Heart left ventricle (tissue), 16 donors: ENCODE measurements around the gene GCNT4. TPM values are rescaled to one million over a fixed set of nuclear protein-coding genes. Genes with fewer than 3 reads are reported as not detected.

Experiments used
- ATAC-seq, 4 donors: fragments of 200-7000 bp; cut with Tn5 transposase; one replicate each; pipeline ENCODE4 v1.9.1; 2020 to 2022; ENCODE audit warnings: moderate library complexity in 4 of 4, mild to moderate bottlenecking in 3 of 4, moderate number of reproducible peaks in 1 of 4
- DNase-seq, 5 donors: peaks; one replicate each; pipeline ENCODE4 v3.0.0-alpha.2; 2020
- H3K27ac ChIP-seq, 12 donors: fragments of 200-600 bp; sonication (generic) in 4 of 12; one replicate each; pipeline versions ENCODE4 v1.5.0 to v1.8.0; 2016 to 2022; ENCODE audit warnings: mild to moderate bottlenecking in 2 of 12
- H3K27me3 ChIP-seq, 9 donors: fragments of 200-600 bp; sonication (generic) in 2 of 9; one replicate each; pipeline versions ENCODE4 v1.5.1 to v1.8.0; 2016 to 2022; ENCODE audit warnings: mild to moderate bottlenecking in 3 of 9
- H3K36me3 ChIP-seq, 9 donors: fragments of 200-600 bp; sonication (generic) in 2 of 9; one replicate each; pipeline versions ENCODE4 v1.5.0 to v1.8.0; 2018 to 2022; ENCODE audit warnings: mild to moderate bottlenecking in 2 of 9
- H3K4me1 ChIP-seq, 12 donors: fragments of 200-600 bp; sonication (generic) in 4 of 12; one replicate each; pipeline versions ENCODE4 v1.5.0 to v1.8.0; 2016 to 2022; ENCODE audit warnings: mild to moderate bottlenecking in 3 of 12
- H3K4me3 ChIP-seq, 12 donors: fragments of 200-600 bp; sonication (generic) in 4 of 12; one replicate each; pipeline versions ENCODE4 v1.5.0 to v1.8.0; 2017 to 2022; ENCODE audit warnings: mild to moderate bottlenecking in 9 of 12, moderate library complexity in 4 of 12
- H3K9me3 ChIP-seq, 12 donors: fragments of 200-600 bp; sonication (generic) in 4 of 12; one replicate each; pipeline versions ENCODE4 v1.5.0 to v1.8.0; 2016 to 2022; ENCODE audit warnings: mild to moderate bottlenecking in 1 of 12
- POLR2A ChIP-seq, 2 donors: fragments of 450-650 bp; IDR thresholded peaks; one replicate each; pipeline ENCODE4 v1.6.1; 2017; ENCODE audit warnings: antibody characterized with exemption in 2 of 2, mild to moderate bottlenecking in 2 of 2, moderate library complexity in 2 of 2
- WGBS, 4 donors: extraction: QIAGEN DNeasy Blood & Tissue Kit in 2 of 4; methylation state at CpG; one replicate each; pipeline versions ENCODE4 v1.1.5 to v1.1.7; 2013 to 2018; 5-methylcytosine and 5-hydroxymethylcytosine counted together
- intact Hi-C, 10 donors: fragments of 100-400 bp; cut with DNase I; formaldehyde crosslinking; loops; one replicate each; pipeline versions ENCODE4 v1.11.1 to v1.14.2; 2022
- polyA plus RNA-seq, 2 donors: library from polyadenylated mRNA; stranded (reverse); fragments of 200-250 nt; gene quantifications; one replicate each; pipeline ENCODE4 v1.2.3, GENCODE V29; 2013
- total RNA-seq, 9 donors: library from RNA; depleted of rRNA in 2 of 9; stranded (reverse); fragments of >200 nt in 2 of 9; fragmentation: NEBNext Ultra II Directional in 3 of 9; extraction: Animal tissue kit (Norgen Biotek cat#: 25700) in 3 of 9; gene quantifications; one replicate each; pipeline versions ENCODE4 v1.1.0 to v1.2.4, GENCODE V29; 2016 to 2023
- TF ChIP-seq, protein P1 (sequence below), 12 donors: fragments of 200-600 bp; sonication (generic) in 4 of 12; IDR thresholded peaks; one replicate each; pipeline versions ENCODE4 v1.5.0 to v1.8.0; 2018 to 2022; ENCODE audit warnings: antibody characterized with exemption in 12 of 12, mild to moderate bottlenecking in 5 of 12
- donor health status: ischemic (EF 13 %, LVEDD 7.1; RV severe dilation, severe dysfunction).
- donor health status: healthy with polysubstance abuse.
- donor health status: DM: no; HTN: yes; CAD: no.
- donor health status: DM: no; HTN: no; CAD: no.
- donor health status: ischemic (EF 25% LVEDD 6.9; RV normal size, moderate dysfunction).
- donor health status: ischemic (EF 25% LVEDD 5.7; RV mildly dilated, moderate dysfunction).
- donor health status: healthy.
- donor health status: DM: yes; HTN: yes; CAD: no.
- donor health status: ischemic (EF 35%, LVEDD 5.7; RV mildly dilated, moderate dysfunction).
- donor health status: nonischemic (EF 11% LVEDD 7.7; RV severe dilation, severe dysfunction).
- donor health status: DM: yes; HTN: yes; CAD: no.
- donor health status: PGD.
- donor health status: ischemic (EF 29% LVEDD 5.4; RV normal size, mild dysfunction).
- donor health status: nonischemic (EF 23%, LVEDD 6.1; RV moderate dilation, normal function).

The GCNT4 gene
- total and polyA plus RNA-seq, 11 donors, result 0.07 to 0.60 (median 0.37) TPM

DNA sequence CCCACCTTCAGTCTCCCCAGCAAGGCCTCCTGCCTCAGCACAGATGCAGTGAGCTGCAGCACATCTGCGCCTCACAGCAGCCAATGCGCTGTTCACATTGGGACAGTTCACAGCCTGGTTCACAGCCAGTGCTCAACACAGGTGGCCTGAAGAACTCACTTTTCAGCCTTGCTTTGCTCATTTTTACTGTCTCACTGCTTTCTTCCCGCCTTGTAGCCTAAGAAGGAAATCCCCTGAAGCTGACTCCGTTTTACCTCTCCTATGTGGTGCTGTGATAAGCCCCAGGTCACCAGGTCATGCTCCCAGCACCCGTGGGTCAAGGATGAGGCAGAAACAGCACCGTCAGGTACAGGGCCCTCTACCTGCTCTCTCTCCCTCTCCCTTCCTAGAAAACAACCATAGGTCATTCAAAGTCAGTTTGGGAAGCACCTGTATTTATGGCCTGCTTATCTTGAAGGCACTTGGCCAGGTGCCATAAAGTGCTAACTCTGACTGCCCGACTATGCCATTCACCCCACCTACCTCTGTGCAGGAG is 1.1 kb downstream of the GCNT4 start:
- Histone ChIP-seq H3K4me1 (peaks cover 0 to 30% (median 14%) of the 10 kb centered on the region in 12 donors), H3K36me3 (no peaks in the 10 kb centered on the region), H3K27me3 (peaks cover 0 to 21% (median 0%) of the 10 kb centered on the region in 9 donors), H3K4me3 (peak overlapping the region in 2 of 12 donors; percentile 8 to 93), H3K9me3 (no peaks in the 10 kb centered on the region), H3K27ac (no peak overlapping the region)
- no peak for DNase-seq
- TF ChIP-seq, protein P1, sequence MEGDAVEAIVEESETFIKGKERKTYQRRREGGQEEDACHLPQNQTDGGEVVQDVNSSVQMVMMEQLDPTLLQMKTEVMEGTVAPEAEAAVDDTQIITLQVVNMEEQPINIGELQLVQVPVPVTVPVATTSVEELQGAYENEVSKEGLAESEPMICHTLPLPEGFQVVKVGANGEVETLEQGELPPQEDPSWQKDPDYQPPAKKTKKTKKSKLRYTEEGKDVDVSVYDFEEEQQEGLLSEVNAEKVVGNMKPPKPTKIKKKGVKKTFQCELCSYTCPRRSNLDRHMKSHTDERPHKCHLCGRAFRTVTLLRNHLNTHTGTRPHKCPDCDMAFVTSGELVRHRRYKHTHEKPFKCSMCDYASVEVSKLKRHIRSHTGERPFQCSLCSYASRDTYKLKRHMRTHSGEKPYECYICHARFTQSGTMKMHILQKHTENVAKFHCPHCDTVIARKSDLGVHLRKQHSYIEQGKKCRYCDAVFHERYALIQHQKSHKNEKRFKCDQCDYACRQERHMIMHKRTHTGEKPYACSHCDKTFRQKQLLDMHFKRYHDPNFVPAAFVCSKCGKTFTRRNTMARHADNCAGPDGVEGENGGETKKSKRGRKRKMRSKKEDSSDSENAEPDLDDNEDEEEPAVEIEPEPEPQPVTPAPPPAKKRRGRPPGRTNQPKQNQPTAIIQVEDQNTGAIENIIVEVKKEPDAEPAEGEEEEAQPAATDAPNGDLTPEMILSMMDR (IDR thresholded peaks at IDR 0.05), result no peak
- no peak for TF ChIP-seq POLR2A (IDR thresholded peaks at IDR 0.05)
- intact Hi-C loops, result loop anchor here in 8 of 10 donors (5.0 to 10.0 kb wide), 8 partner anchors 184 to 1206 kb away; partner anchors contain the start of genes ANKRD31 (in 6 of the 8), HMGCR (in 2 of the 8) and HEXB (in 1 of the 8)
- 66 to 80% (median 79%) methylated on average over 7 of the region's 7 CpGs for WGBS, 4 donors
- ATAC-seq, result no peak

DNA sequence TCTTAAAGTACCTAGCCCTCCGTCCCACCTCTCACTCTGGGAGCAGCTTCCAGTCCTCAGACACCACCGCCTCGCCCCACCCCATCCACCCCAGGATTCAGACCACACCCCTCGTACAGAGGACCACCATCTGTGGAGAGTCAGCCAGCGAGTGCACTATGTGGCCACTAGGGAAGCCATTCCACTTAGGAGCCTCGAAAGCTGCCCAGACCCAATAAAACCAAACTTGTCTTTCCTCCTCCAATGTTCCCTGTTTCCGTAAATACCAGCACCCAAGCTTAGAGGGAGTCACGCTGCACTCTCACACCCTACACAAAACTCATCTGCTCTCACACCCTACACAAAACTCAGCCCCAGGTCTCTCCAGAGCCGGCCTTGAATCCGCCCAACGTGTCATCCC is 1.9 kb downstream of the GCNT4 start:
- no peak for TF ChIP-seq POLR2A (IDR thresholded peaks at IDR 0.05)
- TF ChIP-seq, protein P1 (IDR thresholded peaks at IDR 0.05), result peak in 1 of 12 donors; percentile 4
- H3K4me1 ChIP-seq, result peaks cover 0 to 30% (median 14%) of the 10 kb centered on the region in 12 donors
- 83 to 93% (median 86%) methylated on average over 11 of the region's 11 CpGs for WGBS, 4 donors
- H3K27ac ChIP-seq, result no peak overlapping the region
- peaks cover 0 to 8% (median 0%) of the 10 kb centered on the region in 9 donors for H3K36me3 ChIP-seq
- H3K9me3 ChIP-seq, result no peaks in the 10 kb centered on the region
- ATAC-seq, result no peak
- intact Hi-C loops, result loop anchor here in 8 of 10 donors (5.0 to 10.0 kb wide), 8 partner anchors 184 to 1207 kb away; partner anchors contain the start of genes ANKRD31 (in 6 of the 8), HMGCR (in 2 of the 8) and HEXB (in 1 of the 8)
- H3K27me3 ChIP-seq, result peaks cover 0 to 21% (median 0%) of the 10 kb centered on the region in 9 donors
- DNase-seq, result no peak
- H3K4me3 ChIP-seq, result no peak overlapping the region

DNA sequence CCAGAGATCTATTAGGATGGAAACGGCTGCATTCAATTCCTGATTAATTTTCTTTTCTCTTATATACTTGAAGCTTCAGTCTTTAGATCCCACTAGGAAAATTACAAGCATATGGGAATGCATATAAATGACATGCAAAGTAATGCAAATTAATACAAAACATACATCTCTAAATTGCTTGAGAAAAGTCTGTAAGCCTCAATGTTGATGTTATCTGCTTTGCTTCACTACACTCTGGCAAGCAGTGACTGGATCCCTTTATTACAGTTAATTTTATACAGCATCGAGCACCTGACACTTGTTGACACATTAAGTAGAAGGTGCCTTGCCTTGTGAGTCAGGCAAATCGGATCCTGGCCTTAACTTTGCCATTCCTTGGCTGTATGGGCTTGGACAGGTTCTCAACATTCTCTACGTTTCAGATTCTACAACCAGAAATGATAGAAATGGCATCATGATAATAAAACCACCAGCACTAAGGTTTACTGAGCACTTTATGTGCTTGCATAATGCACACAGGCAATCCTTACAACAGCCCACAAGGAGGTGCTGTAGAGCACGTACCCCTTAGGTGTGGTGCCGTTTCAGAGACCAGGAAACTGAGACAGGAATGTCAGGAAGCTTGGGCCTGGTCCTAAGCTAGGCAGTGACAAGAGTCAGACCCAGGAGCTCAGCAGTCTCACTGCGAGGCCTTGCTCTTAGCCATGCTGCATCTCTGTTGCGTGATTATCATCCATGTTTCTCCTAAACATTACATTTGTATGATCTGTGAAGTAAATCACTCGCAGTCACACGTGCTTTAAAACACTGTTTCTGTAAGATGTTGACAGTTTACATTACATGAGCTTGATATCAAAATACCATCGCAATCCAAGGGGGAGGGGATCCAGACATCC is 2.7 kb downstream of the GCNT4 start:
- Histone ChIP-seq H3K27me3 (peaks cover 0 to 16% (median 0%) of the 10 kb centered on the region in 9 donors), H3K36me3 (peaks cover 0 to 13% (median 0%) of the 10 kb centered on the region in 9 donors), H3K27ac (no peak overlapping the region), H3K4me3 (no peak overlapping the region), H3K4me1 (peaks cover 0 to 30% (median 13%) of the 10 kb centered on the region in 12 donors), H3K9me3 (no peaks in the 10 kb centered on the region)
- intact Hi-C loops, result loop anchor here in 8 of 10 donors (5.0 to 10.0 kb wide), 9 partner anchors 185 to 1208 kb away; partner anchors contain the start of genes ANKRD31 (in 6 of the 8), HMGCR (in 3 of the 8) and HEXB (in 1 of the 8)
- peak in 4 of 5 donors; percentile 39 to 51 (median 42) for DNase-seq
- WGBS, 4 donors, result 61 to 65% (median 64%) methylated on average over 11 of the region's 11 CpGs
- TF ChIP-seq, protein P1 (IDR thresholded peaks at IDR 0.05), result peak; percentile 53 to 82 (median 68)
- TF ChIP-seq POLR2A (IDR thresholded peaks at IDR 0.05), result peak in 1 of 2 donors; percentile 25
- peak in 3 of 4 donors; percentile 31 to 50 (median 45) for ATAC-seq
